SK-N-SH treated with all-trans-retinoic acid at 6 μM for 48 hours (cell line): ENCODE measurements around the gene PFKFB2.

Source experiments
- ATAC-seq: fragments of 200-7000 bp; cut with Tn5 transposase; 3 replicates; pipeline ENCODE4 v1.9.1; 2020; ENCODE audit warnings: mild to moderate bottlenecking, moderate library complexity
- ARNTL ChIP-seq: fragments of 450-650 bp; formaldehyde crosslinking; IDR thresholded peaks from 2 replicates; pipeline ENCODE4 v1.5.0; 2020; ENCODE audit warnings: low read depth, mild to moderate bottlenecking, moderate library complexity, borderline replicate concordance
- BACH2 ChIP-seq: fragments of 250-450 bp; sonication (Bioruptor Pico); IDR thresholded peaks from 2 replicates; pipeline ENCODE4 v1.9.0; 2021; ENCODE audit warnings: mild to moderate bottlenecking, borderline replicate concordance
- CSDC2 ChIP-seq: fragments of 250-450 bp; sonication (Bioruptor Pico); IDR thresholded peaks from 2 replicates; pipeline ENCODE4 v1.5.0; 2020; ENCODE audit warnings: mild to moderate bottlenecking, moderate library complexity
- ESRRG ChIP-seq: fragments of 250-450 bp; sonication (Bioruptor Pico); IDR thresholded peaks from 2 replicates; pipeline ENCODE4 v1.6.1; 2021; ENCODE audit warnings: mild to moderate bottlenecking
- GLIS3 ChIP-seq: fragments of 250-450 bp; sonication (Bioruptor Pico); IDR thresholded peaks from 2 replicates; pipeline ENCODE4 v1.5.0; 2020; ENCODE audit warnings: mild to moderate bottlenecking, moderate library complexity
- ISL1 ChIP-seq: fragments of 250-450 bp; sonication (Bioruptor Pico); IDR thresholded peaks from 2 replicates; pipeline ENCODE4 v2.1.2; 2022; ENCODE audit warnings: mild to moderate bottlenecking, moderate library complexity
- OSR1 ChIP-seq: fragments of 250-450 bp; sonication (Bioruptor Pico); IDR thresholded peaks from 2 replicates; pipeline ENCODE4 v1.8.0; 2022; ENCODE audit warnings: moderate library complexity, mild to moderate bottlenecking, inconsistent platforms
- PPARA ChIP-seq: fragments of 250-450 bp; sonication (Bioruptor Pico); IDR thresholded peaks from 2 replicates; pipeline ENCODE4 v1.5.0; 2020; ENCODE audit warnings: mild to moderate bottlenecking, borderline replicate concordance
- RARB ChIP-seq: fragments of 250-450 bp; sonication (Bioruptor Pico); IDR thresholded peaks from 2 replicates; pipeline ENCODE4 v1.8.0; 2021; ENCODE audit warnings: mild to moderate bottlenecking, moderate library complexity
- SNAI2 ChIP-seq: fragments of 250-450 bp; sonication (Bioruptor Pico); IDR thresholded peaks from 2 replicates; pipeline ENCODE4 v1.5.0; 2020; ENCODE audit warnings: mild to moderate bottlenecking, moderate library complexity
- TCF4 ChIP-seq: fragments of 250-450 bp; sonication (Bioruptor Pico); IDR thresholded peaks from 2 replicates; pipeline ENCODE4 v1.8.0; 2021; ENCODE audit warnings: mild to moderate bottlenecking, moderate library complexity, borderline replicate concordance
- TOX ChIP-seq: fragments of 250-450 bp; sonication (Bioruptor Pico); IDR thresholded peaks from 2 replicates; pipeline ENCODE4 v1.8.0; 2021; ENCODE audit warnings: mild to moderate bottlenecking, moderate library complexity, borderline replicate concordance
- TSHZ2 ChIP-seq: fragments of 250-450 bp; sonication (Bioruptor Pico); IDR thresholded peaks from 2 replicates; pipeline ENCODE4 v1.5.0; 2020; ENCODE audit warnings: mild to moderate bottlenecking, moderate library complexity
- ZC3H10 ChIP-seq: fragments of 250-450 bp; sonication (Bioruptor Pico); IDR thresholded peaks from 2 replicates; pipeline ENCODE4 v1.5.1; 2021; ENCODE audit warnings: mild to moderate bottlenecking, moderate library complexity
- ZFP30 ChIP-seq: fragments of 450-650 bp; formaldehyde crosslinking; IDR thresholded peaks from 2 replicates; pipeline ENCODE4 v1.5.0; 2022; ENCODE audit warnings: mild to moderate bottlenecking, moderate library complexity
- ZNF565 ChIP-seq: fragments of 450-650 bp; formaldehyde crosslinking; conservative IDR thresholded peaks from 2 replicates; pipeline ENCODE4 v1.5.0; 2020; ENCODE audit warnings: low read depth, mild to moderate bottlenecking, moderate library complexity
- ZNF70 ChIP-seq: fragments of 450-650 bp; formaldehyde crosslinking; IDR thresholded peaks from 2 replicates; pipeline ENCODE4 v1.5.0; 2020; ENCODE audit warnings: mild to moderate bottlenecking, moderate library complexity
- ZNF8 ChIP-seq: fragments of 450-650 bp; formaldehyde crosslinking; IDR thresholded peaks from 2 replicates; pipeline ENCODE4 v1.5.0; 2020; ENCODE audit warnings: mild to moderate bottlenecking, moderate library complexity
- TF ChIP-seq, protein P1 (sequence below): fragments of 250-450 bp; sonication (Bioruptor Pico); IDR thresholded peaks from 2 replicates; pipeline ENCODE4 v1.8.0; 2020; ENCODE audit warnings: mild to moderate bottlenecking, moderate library complexity, borderline replicate concordance
- TF ChIP-seq, protein P2 (sequence below): fragments of 250-450 bp; sonication (Bioruptor Pico); IDR thresholded peaks from 2 replicates; pipeline ENCODE4 v1.5.1; 2020; ENCODE audit warnings: low read depth, mild to moderate bottlenecking, moderate library complexity
- TF ChIP-seq, protein P3 (sequence below): fragments of 250-450 bp; sonication (Bioruptor Pico); IDR thresholded peaks from 2 replicates; pipeline ENCODE4 v1.5.1; 2021; ENCODE audit warnings: mild to moderate bottlenecking, moderate library complexity

Gene PFKFB2

GRCh38 chr1:207058252-207058651, 5.2 kb downstream of the PFKFB2 start (continued):
- TF ChIP-seq TSHZ2 (CRISPR knock-in tag): no peak
- TF ChIP-seq SNAI2 (CRISPR knock-in tag): no peak
- no peak for TF ChIP-seq BACH2 (CRISPR knock-in tag)
- TF ChIP-seq ZNF70 (CRISPR knock-in tag): no peak
- TF ChIP-seq ESRRG (CRISPR knock-in tag): no peak
- no peak for TF ChIP-seq OSR1
- TF ChIP-seq ZNF565: no peak
- TF ChIP-seq CSDC2 (CRISPR knock-in tag): no peak
- TF ChIP-seq RARB: no peak

DNA sequence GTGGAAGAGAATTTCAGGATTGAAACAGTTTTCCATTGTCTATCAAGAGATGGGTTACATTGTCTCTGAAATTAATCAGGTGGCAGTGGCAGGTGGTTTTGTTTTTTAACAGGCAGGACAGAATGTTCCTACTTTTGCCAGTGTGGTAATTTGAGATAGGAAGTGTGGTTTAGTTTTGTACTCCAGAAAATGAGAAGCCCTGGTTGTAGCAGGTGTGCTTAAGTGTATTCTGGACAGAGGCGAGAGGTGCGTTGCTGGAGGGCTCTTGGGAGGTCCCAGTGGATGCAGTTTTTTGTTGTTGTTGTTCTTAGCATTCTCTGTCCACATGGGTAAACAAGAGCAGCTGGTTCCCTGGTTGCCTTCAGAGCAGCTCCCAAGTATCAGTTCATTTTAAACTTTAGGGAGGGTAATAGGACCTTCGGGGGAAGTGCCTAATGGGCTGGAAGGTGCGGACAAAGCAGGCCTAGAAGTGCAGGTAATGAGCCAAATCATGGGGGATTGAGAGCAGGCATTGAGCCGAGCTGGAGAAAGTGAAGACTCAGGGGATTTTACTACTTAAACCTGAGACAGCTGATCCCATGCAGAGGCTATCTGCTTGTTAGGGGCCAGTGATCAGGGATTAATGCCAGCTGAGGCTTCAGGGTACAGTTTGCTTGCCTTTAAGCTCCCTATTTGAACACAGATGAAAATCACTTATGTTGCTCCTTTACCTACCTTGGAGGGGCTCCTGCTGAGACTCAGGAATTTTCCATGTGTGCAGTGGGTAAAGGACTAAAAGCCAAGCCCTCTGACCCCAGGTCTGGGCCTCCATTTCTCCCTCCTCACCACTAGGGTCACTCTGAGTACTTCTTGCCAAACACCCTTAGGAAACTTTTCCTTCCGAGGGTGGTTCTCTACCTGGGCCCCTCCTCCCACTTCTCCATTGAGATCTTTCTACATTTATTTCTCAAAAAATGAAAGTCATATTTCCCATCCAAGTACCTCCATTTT, 6.1 kb downstream of the PFKFB2 start:
- ATAC-seq: no peak
- TF ChIP-seq RARB (no peak), ZNF70 (CRISPR knock-in tag) (no peak), ARNTL (no peak), CSDC2 (CRISPR knock-in tag) (no peak), SNAI2 (CRISPR knock-in tag) (no peak), ZNF8 (CRISPR knock-in tag) (no peak), TCF4 (no peak), ZFP30 (CRISPR knock-in tag) (no peak), TOX (CRISPR knock-in tag) (no peak), ZC3H10 (CRISPR knock-in tag) (no peak)

DNA sequence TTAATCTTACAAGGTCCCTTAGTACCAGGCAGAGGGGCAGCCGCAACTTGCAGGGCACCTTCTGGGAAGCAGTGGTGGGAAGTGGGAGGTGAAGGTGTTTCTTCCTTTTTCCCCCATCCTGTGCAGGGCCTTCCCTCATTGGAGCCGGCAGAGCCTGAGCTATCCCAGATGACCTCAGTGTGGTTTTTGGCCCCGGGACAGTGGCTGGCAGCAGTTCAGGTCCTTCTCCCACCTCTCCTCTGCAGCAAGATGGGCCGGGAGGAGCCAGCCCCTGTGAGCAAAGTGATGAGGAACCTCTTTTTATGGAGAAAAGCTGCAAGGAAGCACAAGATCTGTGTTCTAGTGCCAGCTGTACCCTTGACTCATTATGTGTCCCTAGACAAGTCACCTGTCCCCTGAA, 6.8 kb downstream of the PFKFB2 start:
- ATAC-seq: no peak
- TF ChIP-seq ZC3H10 (CRISPR knock-in tag): no peak
- TF ChIP-seq, protein P1, sequence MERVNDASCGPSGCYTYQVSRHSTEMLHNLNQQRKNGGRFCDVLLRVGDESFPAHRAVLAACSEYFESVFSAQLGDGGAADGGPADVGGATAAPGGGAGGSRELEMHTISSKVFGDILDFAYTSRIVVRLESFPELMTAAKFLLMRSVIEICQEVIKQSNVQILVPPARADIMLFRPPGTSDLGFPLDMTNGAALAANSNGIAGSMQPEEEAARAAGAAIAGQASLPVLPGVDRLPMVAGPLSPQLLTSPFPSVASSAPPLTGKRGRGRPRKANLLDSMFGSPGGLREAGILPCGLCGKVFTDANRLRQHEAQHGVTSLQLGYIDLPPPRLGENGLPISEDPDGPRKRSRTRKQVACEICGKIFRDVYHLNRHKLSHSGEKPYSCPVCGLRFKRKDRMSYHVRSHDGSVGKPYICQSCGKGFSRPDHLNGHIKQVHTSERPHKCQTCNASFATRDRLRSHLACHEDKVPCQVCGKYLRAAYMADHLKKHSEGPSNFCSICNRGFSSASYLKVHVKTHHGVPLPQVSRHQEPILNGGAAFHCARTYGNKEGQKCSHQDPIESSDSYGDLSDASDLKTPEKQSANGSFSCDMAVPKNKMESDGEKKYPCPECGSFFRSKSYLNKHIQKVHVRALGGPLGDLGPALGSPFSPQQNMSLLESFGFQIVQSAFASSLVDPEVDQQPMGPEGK (CRISPR knock-in tag): no peak
- no peak for TF ChIP-seq OSR1
- TF ChIP-seq TSHZ2 (CRISPR knock-in tag): no peak
- TF ChIP-seq, protein P2, sequence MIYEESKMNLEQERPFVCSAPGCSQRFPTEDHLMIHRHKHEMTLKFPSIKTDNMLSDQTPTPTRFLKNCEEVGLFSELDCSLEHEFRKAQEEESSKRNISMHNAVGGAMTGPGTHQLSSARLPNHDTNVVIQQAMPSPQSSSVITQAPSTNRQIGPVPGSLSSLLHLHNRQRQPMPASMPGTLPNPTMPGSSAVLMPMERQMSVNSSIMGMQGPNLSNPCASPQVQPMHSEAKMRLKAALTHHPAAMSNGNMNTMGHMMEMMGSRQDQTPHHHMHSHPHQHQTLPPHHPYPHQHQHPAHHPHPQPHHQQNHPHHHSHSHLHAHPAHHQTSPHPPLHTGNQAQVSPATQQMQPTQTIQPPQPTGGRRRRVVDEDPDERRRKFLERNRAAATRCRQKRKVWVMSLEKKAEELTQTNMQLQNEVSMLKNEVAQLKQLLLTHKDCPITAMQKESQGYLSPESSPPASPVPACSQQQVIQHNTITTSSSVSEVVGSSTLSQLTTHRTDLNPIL (CRISPR knock-in tag): no peak
- no peak for TF ChIP-seq ARNTL
- TF ChIP-seq CSDC2 (CRISPR knock-in tag): no peak
- TF ChIP-seq ESRRG (CRISPR knock-in tag): no peak
- TF ChIP-seq TOX (CRISPR knock-in tag): no peak
- TF ChIP-seq ZNF8 (CRISPR knock-in tag): no peak
- TF ChIP-seq ZNF565: no peak
- TF ChIP-seq, protein P3, sequence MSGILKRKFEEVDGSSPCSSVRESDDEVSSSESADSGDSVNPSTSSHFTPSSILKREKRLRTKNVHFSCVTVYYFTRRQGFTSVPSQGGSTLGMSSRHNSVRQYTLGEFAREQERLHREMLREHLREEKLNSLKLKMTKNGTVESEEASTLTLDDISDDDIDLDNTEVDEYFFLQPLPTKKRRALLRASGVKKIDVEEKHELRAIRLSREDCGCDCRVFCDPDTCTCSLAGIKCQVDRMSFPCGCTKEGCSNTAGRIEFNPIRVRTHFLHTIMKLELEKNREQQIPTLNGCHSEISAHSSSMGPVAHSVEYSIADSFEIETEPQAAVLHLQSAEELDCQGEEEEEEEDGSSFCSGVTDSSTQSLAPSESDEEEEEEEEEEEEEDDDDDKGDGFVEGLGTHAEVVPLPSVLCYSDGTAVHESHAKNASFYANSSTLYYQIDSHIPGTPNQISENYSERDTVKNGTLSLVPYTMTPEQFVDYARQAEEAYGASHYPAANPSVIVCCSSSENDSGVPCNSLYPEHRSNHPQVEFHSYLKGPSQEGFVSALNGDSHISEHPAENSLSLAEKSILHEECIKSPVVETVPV (CRISPR knock-in tag): no peak
- no peak for TF ChIP-seq ZFP30 (CRISPR knock-in tag)
- no peak for TF ChIP-seq SNAI2 (CRISPR knock-in tag)
- TF ChIP-seq PPARA: no peak
- TF ChIP-seq GLIS3: no peak
- no peak for TF ChIP-seq BACH2 (CRISPR knock-in tag)
- no peak for TF ChIP-seq TCF4
- no peak for TF ChIP-seq RARB
- no peak for TF ChIP-seq ISL1 (CRISPR knock-in tag)
